ENCODE data around the gene CDH24. TPM values are rescaled to one million over a fixed set of nuclear protein-coding genes. Genes with fewer than 3 reads are reported as not detected.

The CDH24 gene
- total RNA-seq, 1 donor from 2014 or later, result 15.0 TPM

DNA sequence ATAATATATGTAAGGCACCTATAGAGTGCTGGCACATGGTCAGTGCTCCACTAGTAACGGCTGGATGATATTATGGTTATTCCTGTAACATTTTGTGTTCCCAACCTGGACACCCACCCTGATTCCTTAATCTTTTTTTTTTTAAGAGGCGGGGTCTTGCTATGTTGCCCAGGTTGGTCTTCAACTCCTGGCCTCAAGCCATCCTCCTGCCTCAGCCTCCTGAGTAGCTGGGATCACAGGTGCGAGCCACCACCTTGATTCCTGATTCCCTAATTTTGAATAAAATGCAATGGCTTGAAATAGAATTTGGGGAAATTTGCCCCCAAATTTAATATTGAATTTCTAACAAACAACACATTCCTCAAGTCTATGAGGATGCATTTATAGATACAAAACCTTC lies 54.7 kb downstream of the CDH24 start:
- Histone ChIP-seq H3K4me1 (peaks cover 15% of the 10 kb centered on the region), H3K27ac (no peak overlapping the region), H3K4me3 (no peak overlapping the region), H3K27me3 (no peaks in the 10 kb centered on the region), H4K20me1 (ENCODE audit: low read depth) (no peaks in the 10 kb centered on the region), H3K36me3 (no peaks in the 10 kb centered on the region), H3F3A (ENCODE audit: low read depth) (peaks cover 18% of the 10 kb centered on the region), H3K79me2 (ENCODE audit: low read depth) (peaks cover 7% of the 10 kb centered on the region), H3K9me3 (ENCODE audit: low read depth) (no peaks in the 10 kb centered on the region), H3K4me2 (no peak overlapping the region), H2AFZ (replicated peaks) (no peak overlapping the region), H3K9ac (no peak overlapping the region)
- H3K9me3 Mint-ChIP-seq, result no peaks in the 10 kb centered on the region
- no peak for DNase-seq (ENCODE audit: low spot score)
- H3K27ac Mint-ChIP-seq, result no peak overlapping the region
- no peak overlapping the region for H3K4me3 Mint-ChIP-seq
- peaks cover 3% of the 10 kb centered on the region for H3K27me3 Mint-ChIP-seq (ENCODE audit: insufficient read depth, low read depth)
- no peak for TF ChIP-seq EZH2phosphoT487 (IDR thresholded peaks at IDR 0.05)
- TF ChIP-seq EZH2 (IDR thresholded peaks at IDR 0.05), result no peak
- TF ChIP-seq, protein P1, sequence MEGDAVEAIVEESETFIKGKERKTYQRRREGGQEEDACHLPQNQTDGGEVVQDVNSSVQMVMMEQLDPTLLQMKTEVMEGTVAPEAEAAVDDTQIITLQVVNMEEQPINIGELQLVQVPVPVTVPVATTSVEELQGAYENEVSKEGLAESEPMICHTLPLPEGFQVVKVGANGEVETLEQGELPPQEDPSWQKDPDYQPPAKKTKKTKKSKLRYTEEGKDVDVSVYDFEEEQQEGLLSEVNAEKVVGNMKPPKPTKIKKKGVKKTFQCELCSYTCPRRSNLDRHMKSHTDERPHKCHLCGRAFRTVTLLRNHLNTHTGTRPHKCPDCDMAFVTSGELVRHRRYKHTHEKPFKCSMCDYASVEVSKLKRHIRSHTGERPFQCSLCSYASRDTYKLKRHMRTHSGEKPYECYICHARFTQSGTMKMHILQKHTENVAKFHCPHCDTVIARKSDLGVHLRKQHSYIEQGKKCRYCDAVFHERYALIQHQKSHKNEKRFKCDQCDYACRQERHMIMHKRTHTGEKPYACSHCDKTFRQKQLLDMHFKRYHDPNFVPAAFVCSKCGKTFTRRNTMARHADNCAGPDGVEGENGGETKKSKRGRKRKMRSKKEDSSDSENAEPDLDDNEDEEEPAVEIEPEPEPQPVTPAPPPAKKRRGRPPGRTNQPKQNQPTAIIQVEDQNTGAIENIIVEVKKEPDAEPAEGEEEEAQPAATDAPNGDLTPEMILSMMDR (IDR thresholded peaks at IDR 0.05), result no peak
- H3K36me3 Mint-ChIP-seq, result no peaks in the 10 kb centered on the region
- H3K4me1 Mint-ChIP-seq, result peaks cover 26% of the 10 kb centered on the region

DNA sequence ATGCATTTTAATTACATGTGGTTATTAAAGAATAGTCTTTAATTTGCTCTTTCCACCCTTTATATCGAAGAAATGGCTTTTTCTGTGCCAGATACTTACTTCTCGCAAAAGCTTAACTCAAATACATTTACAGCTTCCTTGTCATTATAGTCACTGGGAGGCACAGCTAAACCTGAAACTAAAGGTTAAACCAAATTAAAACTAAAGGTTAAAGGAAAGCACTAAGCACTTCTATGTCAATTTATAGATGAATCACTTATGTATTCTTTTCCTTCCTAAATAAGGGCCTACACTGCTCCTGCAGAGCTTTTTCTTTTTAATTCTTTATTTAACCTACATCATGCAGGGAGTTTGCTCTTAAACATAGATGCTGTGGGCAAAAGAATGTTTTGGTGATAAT lies 56.5 kb downstream of the CDH24 start:
- no peaks in the 10 kb centered on the region for H3K9me3 ChIP-seq (ENCODE audit: low read depth)
- H3K4me1 Mint-ChIP-seq, result peaks cover 9% of the 10 kb centered on the region
- peaks cover 2% of the 10 kb centered on the region for H3F3A ChIP-seq (ENCODE audit: low read depth)
- H3K9ac ChIP-seq, result no peak overlapping the region
- H3K27me3 Mint-ChIP-seq (ENCODE audit: insufficient read depth, low read depth), result no peaks in the 10 kb centered on the region
- TF ChIP-seq EZH2phosphoT487 (IDR thresholded peaks at IDR 0.05), result no peak
- no peak for TF ChIP-seq EZH2 (IDR thresholded peaks at IDR 0.05)
- TF ChIP-seq, protein P1 (IDR thresholded peaks at IDR 0.05), result no peak
- H3K36me3 ChIP-seq, result no peaks in the 10 kb centered on the region
- H3K36me3 Mint-ChIP-seq, result no peaks in the 10 kb centered on the region
- no peak for DNase-seq (ENCODE audit: low spot score)
- H3K4me3 ChIP-seq, result no peak overlapping the region
- peaks cover 3% of the 10 kb centered on the region for H3K79me2 ChIP-seq (ENCODE audit: low read depth)
- no peak overlapping the region for H3K4me3 Mint-ChIP-seq
- peaks cover 4% of the 10 kb centered on the region for H3K4me1 ChIP-seq
- H3K27me3 ChIP-seq, result no peaks in the 10 kb centered on the region
- H3K27ac Mint-ChIP-seq, result no peak overlapping the region
- no peaks in the 10 kb centered on the region for H4K20me1 ChIP-seq (ENCODE audit: low read depth)
- no peaks in the 10 kb centered on the region for H3K9me3 Mint-ChIP-seq
- H3K4me2 ChIP-seq, result no peak overlapping the region
- H2AFZ ChIP-seq (replicated peaks), result no peak overlapping the region
- no peak overlapping the region for H3K27ac ChIP-seq

DNA sequence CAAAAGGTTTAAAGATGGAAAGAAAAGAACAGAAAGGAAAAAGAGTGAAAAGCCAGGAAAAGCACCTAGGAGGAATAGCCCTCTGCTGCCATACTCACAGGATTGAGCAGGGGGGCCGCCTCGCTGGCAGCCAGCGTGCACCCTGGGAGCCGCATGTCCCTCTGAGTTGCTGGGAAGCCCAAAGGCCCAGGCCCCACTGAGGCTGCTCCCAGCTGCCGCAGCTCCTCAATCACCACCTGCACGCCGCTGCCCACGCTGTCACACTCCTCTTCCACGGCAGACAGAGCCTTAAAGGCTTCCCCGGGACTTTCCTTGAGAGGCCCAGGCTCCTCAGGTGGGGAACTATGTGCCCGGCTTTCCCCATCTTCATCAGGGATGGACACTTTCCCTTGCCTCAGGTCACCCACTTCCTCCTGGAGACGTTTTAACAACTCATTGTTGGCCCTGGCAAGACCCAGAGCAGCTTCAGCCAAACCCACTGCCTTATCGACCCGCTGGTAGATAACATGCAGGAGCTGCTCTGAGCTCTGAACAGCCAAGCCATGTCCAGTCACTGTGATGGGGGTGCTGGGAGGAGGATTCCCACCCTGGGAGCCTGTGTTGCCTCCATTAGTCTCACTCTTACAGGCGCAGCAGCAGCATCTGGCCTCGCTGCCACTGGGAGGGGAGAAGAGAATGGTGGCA lies 58.8 kb downstream of the CDH24 start:
- no peaks in the 10 kb centered on the region for H3K79me2 ChIP-seq (ENCODE audit: low read depth)

More for the DNA sequence above, 58.8 kb downstream of the CDH24 start:
- Mint-ChIP-seq H3K27ac (no peak overlapping the region), H3K36me3 (no peaks in the 10 kb centered on the region), H3K4me3 (no peak overlapping the region), H3K4me1 (peaks cover 11% of the 10 kb centered on the region), H3K27me3 (ENCODE audit: insufficient read depth, low read depth) (peaks cover 2% of the 10 kb centered on the region), H3K9me3 (no peaks in the 10 kb centered on the region)
- no peak overlapping the region for H3K4me2 ChIP-seq
- no peaks in the 10 kb centered on the region for H3K27me3 ChIP-seq
- no peak for DNase-seq (ENCODE audit: low spot score)
- no peaks in the 10 kb centered on the region for H3F3A ChIP-seq (ENCODE audit: low read depth)
- TF ChIP-seq EZH2phosphoT487 (IDR thresholded peaks at IDR 0.05) (no peak), EZH2 (IDR thresholded peaks at IDR 0.05) (no peak)
- TF ChIP-seq, protein P1 (IDR thresholded peaks at IDR 0.05), result no peak
- H2AFZ ChIP-seq (replicated peaks), result no peak overlapping the region
- no peaks in the 10 kb centered on the region for H3K9me3 ChIP-seq (ENCODE audit: low read depth)
- no peak overlapping the region for H3K4me3 ChIP-seq
- no peaks in the 10 kb centered on the region for H3K36me3 ChIP-seq
- no peak overlapping the region for H3K9ac ChIP-seq
- no peak overlapping the region for H3K27ac ChIP-seq
- H4K20me1 ChIP-seq (ENCODE audit: low read depth), result no peaks in the 10 kb centered on the region
- H3K4me1 ChIP-seq, result peaks cover 8% of the 10 kb centered on the region
